HG03442 (cell line): Measurements from ENCODE around the gene ADPRM.
"Not testable (repeated sequence)": the region's sequence is repeated elsewhere in the genome, so short reads cannot be mapped to it uniquely, and the experiment has no call there.

ENCODE experiments used
- ATAC-seq: cut with Tn5 transposase; IDR thresholded peaks from one replicate; pipeline ENCODE4 v1.9.1; 2021; ENCODE audit warnings: mild to moderate bottlenecking, moderate library complexity; ENCODE audit not compliant: unreplicated experiment

Gene ADPRM, protein sequence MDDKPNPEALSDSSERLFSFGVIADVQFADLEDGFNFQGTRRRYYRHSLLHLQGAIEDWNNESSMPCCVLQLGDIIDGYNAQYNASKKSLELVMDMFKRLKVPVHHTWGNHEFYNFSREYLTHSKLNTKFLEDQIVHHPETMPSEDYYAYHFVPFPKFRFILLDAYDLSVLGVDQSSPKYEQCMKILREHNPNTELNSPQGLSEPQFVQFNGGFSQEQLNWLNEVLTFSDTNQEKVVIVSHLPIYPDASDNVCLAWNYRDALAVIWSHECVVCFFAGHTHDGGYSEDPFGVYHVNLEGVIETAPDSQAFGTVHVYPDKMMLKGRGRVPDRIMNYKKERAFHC

DNA sequence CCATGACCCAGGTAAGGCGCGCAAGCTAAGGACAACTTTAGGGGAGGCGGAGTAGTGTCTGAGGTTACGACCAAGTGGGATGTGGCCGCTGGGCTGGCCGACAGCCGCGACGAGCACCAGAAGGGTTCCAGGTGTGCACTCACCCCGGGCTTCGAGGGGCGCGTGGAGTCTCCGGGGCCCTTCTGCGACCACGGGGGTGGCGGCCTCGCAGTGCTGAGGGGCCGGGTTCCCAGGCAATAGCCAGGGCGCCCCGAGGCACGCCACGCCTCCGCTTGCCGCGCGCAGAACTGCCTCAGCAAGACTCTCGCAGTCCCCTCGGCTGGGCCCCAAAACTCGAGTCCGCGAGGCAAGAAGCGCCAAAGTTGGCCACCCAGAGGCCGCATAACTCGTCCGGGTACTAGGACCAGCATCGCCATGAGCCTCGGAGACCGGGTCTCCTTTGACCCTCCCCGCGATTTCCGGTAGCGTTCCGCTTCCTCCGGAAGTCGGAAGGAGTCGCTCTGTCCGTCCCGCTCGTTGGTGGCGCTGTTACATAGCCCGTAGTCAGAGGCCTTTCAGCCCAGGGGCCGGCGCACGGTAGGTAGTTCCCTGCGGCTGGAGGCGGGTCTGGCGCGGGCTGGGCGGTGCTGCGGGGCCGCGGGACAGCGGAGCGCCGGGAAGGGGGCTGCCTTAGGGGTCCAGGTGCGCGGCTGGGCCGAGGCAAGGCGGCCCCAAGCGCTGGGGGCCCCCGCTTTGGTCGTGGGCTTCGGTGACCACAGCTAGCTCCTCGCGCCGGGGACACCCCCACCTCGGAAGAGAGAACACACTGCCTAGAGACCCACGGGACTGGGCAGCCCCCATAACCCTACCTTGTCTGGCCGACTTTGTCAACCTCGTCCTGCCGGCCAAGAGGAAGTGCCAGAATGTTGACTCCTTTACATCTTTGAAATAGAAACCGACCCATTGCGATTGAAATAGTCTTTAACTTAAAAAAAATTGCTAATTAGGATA lies at the start of gene ADPRM, which contains the start of gene SCO1:
Gene ADPRM, plus strand, starts transcription at position 503 of the 990 bp plus-strand sequence. CDS start 7,333 bp downstream, outside the sequence.
Gene SCO1, minus strand, starts transcription at position 442 of the 990 bp plus-strand sequence. Its CDS starts 26 bp downstream, at position 416.
- peak; percentile 96 for ATAC-seq

DNA sequence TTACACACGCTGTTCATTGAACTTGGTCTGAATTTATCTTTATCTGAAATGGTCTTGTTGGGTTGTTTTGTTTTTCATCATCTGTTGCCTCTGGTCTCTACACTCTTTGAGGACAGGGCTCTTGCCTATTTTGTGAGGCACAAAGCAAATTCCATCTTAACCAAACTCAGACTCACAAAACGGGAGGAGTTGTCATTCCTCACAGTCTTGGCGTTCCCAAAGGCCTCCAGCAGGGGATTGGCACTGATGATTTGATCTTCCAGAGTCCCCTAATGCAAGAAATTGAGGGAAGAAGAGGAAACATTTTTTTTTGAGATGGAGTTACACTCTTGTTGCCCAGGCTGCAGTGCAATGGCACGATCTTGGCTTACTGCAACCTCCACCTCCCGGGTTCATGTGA lies 49.0 kb upstream of the ADPRM start:
- ATAC-seq: no peak

DNA sequence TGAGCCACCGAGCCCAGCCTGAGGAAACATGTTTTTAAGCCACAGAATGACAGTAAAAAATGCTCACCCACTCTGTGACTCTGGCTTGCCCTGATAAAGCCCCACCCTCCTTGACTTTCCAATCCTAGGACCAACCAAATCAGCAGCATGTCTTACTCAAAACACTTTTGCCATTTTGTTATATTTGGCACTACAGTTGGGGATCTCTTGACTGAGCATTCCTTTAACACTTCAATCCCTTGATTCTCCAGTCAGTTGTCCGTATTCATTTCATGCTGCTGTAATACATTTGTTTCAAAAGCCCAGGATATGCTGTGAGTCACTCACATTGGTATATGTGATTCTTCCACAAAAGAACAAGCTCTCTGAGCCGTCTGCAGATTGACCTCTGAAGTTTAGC lies 48.4 kb upstream of the ADPRM start:
- no peak for ATAC-seq

DNA sequence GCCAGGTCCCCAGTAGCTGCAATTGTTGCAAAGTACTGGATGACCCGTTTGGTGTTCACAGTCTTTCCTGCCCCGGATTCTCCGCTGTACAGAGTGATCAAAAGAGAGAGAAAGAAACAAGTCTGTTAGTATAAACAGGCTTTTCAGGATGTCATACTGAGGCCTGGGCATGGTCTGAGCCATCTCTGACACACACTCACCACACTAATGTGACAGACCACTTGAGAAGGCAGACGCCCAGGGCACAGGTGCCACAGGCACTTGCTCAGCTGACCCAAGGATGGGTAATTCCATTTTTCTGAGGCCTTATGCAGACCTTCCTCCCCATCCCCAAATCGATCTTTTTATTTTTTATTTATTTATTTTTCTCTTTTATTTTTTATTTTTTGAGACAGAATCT lies 47.8 kb upstream of the ADPRM start:
- ATAC-seq: no peak

DNA sequence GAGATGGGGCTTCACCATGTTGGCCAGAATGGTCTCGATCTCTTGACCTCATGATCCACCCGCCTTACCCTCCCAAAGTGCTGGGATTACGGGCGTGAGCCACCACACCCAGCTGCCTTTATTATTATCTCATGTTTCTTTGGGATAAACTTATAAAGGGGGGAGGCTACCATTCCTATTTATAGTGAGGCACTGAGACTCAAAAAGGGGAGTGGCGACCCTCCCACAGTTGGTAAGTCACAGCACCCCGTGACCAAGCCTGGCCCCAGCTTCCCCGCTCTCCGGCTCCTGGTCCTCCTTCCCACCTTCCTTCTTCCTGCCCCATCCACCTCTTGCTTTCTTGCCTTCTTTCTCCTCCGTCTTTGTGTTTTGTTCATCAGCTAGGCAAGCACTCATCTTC lies 45.5 kb upstream of the ADPRM start:
- ATAC-seq: no peak

DNA sequence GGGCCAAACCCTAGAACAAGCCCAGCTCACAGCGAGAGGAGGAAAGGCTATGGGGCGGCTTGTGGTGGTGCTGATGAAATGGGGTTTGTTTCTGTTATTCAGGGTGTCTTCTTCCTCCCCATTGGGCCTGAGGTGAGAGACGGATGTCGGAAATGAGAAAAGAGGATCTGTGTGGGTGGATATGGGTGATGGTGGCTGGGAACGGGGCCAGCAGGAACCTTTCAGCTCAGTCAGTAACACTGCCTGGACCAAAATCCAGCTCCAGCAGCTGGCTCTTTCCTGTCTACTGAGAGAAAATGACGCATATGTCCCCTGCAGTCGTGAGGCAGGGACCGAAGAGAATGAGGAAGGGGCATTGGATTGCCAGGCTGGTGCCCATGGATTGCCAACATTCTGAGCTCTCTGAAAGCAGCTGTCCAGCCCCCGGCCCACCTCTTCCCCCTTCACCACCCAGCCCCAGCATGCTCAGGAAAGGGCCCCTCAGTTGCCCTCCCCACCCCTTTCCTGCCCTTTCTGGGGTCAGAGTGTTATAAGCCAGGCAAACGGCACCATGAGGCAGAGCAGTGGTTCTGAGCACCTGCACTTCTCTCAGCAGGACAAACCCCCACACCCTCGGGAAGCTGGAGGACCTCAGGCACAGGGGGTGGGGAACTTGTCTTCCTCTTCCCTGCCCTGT lies 44.3 kb upstream of the ADPRM start:
- peak; percentile 71 for ATAC-seq

DNA sequence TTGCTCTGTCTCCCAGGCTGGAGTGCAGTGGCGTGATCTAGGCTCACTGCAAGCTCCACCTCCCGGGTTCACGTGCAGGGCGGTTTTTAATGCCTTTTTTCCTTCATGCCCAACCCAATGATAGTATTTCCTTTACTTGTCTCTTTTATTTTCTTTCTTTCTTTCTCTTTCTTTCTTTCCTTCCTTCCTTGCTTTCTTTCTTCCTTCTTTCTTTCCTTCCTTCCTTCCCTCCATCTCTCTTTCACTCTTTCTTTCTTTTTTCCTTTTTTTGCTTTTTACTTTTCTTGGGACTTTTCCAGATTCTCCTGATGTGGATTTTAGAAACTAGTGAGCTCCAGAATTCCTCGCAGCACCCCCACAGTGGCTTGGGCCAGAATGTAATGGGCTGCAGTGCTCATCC lies 43.4 kb upstream of the ADPRM start:
- ATAC-seq: no peak

DNA sequence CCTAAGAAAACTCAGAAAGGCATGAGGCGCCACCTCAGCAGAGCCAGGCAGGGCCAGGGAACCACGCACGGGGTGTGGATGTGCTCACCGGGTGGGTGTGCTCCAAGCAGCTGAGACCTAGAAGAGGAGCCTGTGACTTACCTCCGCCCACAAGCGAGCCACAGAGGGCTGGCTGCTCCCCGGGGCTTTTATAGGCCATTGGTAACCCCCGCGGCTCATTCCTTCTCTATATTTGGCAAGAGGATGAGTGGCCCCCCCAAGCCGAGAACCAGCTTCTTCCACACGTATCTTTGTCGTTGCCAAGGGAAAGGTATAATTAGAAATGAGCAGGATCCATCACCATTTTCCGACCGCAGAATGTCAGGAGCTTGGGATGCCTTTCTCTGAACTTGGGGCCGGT lies 40.2 kb upstream of the ADPRM start, which contains the start of gene MYH3:
Gene MYH3, minus strand, starts transcription at position 162 of the 400 bp plus-strand sequence. CDS start 2,245 bp downstream, outside the sequence.
- ATAC-seq: no peak

DNA sequence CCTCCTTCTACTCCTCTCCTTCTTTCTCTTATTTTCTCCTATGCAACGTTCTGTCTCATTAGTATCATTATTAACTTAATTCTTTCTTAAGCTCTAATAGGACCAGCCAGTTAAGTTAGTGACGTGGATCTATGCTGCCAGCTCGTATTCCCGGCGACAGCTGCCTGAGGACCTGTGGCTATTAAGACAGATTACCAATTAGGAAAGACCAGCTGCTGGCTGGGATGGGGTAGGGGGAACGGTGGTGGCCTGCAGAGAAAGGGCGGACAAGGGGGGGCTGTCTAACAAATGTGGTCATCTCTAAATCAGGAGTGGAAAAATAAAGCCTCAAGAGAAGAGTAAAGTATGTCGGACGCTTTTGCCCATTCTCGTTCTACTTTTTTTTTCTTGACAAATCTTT lies 39.5 kb upstream of the ADPRM start:
- ATAC-seq: no peak

DNA sequence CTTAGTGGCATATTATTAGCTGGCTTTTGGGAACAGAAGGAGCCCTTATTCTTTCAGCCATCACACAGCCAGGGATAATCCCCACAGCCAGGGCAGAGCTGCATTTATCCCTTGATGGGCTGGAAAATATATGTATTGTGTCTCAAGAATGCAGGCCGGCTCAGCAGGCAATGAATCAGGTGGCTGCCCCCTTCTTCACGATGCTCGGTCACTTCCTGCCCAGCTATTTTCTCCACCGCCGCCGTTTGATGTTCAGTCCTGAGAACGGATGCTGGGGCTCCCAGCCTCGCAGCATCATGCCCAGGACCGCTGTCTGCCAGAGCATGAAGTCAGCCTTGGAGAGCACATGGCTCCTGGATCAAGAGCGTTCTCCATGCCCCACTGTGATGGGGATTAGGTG lies 36.0 kb upstream of the ADPRM start:
- no peak for ATAC-seq

DNA sequence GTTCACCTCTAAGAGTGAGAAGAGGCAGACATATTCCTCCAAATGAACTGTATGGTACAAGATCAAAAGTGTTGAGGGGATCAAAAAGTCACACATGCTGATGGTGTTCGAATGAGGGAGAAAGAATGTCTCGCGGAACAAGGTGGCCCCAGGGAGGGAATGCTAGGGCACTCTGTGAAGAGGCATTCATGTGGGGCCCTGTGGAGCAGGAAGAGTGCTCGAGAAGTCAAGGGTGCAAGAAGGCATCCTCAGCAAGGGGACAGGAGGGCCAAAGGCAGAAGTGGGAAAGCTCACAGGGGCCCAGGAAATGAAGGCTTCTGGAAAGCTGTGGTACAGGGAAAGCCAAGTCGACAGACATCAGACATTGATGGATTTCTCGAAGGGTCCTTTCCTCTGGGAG lies 34.2 kb upstream of the ADPRM start:
- no peak for ATAC-seq

DNA sequence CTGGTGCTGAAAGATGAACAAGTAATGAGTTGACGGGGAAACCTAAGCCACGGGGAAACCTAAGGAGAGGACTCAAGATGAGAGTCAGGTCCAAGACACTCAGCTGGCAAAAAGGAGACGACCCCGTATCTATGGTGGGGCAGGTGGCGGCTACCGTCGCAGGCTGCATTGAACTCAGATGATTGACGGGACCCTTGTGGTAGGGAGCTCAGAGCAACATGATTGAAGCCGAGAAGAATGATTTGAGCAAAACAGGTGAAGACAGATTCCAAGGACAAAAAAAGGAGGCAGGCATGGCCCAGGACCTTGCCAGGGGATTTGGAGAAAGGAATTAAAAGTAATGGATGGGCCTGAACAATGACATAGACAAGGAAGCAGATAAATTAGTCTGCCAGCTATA lies 32.8 kb upstream of the ADPRM start:
- ATAC-seq: no peak

DNA sequence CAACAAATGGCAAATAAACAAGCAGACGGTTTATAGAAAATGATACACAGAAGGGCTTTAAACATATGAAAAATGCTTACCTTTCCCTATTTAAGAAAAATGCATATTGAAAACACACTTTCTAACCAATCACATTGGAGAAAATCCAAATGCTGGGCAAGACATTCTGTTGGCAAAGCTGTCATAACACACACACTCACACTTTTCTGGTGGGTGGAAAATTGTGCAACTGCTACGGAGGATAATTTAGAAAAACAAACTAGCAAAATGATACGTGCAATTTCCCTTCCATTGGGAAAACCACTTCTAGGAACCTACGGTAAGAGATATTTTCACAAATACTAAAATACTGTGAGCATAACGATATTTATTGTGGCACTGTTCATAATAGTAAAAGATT lies 30.5 kb upstream of the ADPRM start:
- no peak for ATAC-seq

DNA sequence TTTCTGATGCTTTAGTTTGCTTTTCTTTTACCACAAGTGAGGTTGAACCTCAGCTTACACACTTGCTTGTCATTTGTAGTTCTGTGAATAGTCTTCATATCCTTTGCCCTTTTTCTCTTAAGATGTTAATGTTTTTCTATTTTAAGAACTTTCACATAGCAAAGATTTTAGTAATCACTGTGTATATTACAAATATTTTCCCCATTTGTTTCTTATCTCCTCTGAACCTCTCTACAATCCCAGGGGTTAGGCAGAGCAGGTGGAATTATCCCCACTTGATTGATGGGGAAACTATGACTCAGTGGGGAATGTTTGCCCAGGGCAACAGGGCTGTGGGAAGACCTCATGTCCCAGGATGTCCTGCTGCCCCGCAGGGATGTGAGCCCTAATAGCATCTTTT lies 28.6 kb upstream of the ADPRM start:
- no peak for ATAC-seq

DNA sequence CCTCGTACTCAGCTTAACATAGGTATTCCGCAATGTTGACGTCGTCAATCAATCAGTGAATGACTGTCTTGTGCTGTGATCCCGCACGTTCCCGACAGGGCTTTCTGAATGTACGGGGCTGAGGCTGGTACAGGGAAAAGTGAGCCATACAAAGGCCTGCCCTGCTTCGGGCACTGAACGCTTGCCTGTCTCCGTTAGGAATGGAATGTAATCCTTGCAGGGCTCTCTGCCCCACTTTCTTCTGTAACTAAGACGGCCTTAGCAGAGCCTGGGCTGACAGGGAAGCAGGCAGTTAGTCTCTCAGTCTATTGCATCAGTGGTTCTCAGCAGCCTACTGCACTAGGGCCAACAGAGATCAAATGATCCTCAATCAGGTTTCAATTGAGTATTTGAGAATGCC lies 24.1 kb upstream of the ADPRM start:
- ATAC-seq: no peak

DNA sequence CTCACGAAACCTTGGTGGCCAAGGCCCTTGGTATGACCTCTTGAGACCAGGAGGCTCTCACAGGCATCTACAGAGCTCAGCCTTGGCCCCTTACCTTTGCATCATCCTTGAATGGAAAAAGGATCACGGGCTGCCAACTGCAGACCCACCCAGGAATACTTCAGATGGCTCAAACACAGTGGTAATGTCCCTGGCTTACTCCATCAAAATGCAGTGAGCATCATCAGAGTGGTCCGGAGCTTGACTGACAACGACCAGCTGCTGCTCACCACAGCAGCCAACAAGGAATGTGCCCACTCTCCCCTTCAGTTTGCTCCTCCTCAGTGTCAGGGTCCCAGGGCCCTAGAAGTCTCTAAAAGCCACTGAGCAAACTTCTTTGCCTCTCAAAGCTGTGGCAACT lies 22.7 kb upstream of the ADPRM start:
- no peak for ATAC-seq

DNA sequence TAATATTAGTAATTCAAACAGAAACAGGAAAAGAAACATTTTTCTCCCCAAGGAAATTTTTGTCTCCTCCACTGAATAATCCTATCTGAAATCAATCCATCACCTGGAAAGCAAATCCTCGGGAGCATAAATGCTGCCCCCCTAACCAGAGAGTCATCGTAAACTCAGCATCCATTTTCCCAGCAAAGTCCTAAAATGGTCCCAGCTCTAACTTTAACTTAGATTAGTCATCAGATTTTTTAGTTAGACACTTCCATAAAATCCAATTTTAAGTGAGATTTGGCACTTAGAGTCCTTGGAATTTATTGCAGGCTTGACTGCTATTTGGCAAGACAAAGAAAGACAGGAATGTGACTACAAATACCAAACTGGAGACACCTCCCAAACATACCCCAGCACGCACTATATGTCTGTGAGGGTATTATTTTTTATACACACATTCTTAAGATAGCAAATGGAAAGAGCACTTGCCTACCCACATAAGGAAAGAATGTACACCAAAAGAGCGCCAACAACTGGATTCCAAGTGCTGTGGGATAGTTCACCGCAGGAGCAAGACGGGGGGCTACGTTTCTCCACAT lies 15.4 kb upstream of the ADPRM start:
- ATAC-seq: no peak

DNA sequence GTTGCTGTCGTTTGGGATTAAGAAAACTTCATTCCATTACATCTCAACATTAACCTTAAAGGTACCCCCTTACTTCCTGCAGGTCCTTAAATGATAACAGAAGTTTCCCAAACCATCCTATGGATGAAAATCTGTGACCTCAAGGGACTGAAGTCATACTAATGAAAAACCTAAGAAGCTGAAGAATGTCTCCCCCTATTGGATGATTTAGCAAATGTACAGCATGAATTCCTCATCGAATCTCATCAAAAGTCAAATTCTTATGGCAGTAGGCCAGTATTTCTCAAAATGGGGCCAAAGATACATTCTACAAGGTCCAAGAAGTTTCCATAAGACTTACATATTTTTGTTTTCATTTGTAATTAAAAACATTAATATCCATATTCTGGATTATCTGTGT lies 13.5 kb upstream of the ADPRM start:
- ATAC-seq: no peak

DNA sequence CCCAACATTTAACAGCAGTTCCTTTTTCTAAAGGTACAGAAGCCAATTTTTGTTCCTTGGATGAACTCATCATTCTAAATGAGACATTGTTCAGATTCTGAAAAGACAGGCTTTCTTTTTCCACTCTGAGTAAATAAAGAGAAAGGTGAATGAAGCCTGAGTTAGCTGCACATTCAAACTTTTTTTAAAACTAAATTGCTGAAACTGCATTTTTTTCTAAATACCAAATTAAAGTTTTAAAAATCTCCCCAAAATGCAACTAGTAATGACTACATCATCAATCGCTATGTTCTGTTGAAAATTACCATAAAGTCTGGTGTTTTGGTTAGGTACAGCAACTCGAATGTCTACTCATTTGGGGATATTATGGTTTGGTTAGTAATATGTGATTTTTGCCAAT lies 9.9 kb upstream of the ADPRM start:
- ATAC-seq: no peak

DNA sequence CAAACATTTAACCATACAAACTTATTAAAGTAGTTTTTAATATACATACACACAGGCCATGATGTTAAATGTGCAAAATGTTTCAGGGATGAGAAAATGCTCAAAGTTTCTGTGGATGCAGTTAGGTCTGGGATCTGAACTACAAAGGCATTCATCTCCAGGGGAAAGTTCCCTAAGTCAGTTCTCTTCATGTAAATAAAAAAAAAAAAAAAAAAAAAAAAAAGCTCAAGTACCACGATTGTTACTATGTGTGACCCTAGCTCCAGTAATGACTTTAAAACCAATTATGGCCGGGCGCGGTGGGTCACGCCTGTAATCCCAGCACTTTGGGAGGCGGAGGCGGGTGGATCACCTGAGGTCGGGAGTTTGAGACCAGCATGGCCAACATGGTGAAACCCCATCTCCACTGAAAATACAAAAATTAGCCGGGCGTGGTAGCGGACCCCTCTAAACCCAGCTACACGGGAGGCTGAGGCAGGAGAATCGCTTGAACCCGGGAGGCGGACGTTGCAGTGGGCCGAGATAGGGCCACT lies 1.5 kb upstream of the ADPRM start:
- not testable (repeated sequence) for ATAC-seq
